ENCODE results near the gene CFAP68.
"Not testable (repeated sequence)": the region's sequence is repeated elsewhere in the genome, so short reads cannot be mapped to it uniquely, and the experiment has no call there.

Gene CFAP68

GRCh38 chr11:111870886-111871692, 8.3 kb upstream of the CFAP68 start, which contains the start of gene ALG9:
Gene ALG9, minus strand, starts transcription at chr11:111871581. Its CDS starts 99 bp downstream, at chr11:111871482.
- Histone ChIP-seq H3K27me3 (ENCODE audit: insufficient read depth, insufficient read length) (no peaks in the 10 kb centered on the region), H3K4me1 (ENCODE audit: insufficient read depth, insufficient read length) (no peaks in the 10 kb centered on the region), H3K4me3 (ENCODE audit: insufficient read length, low read depth) (peak within 1 kb of the TSS; percentile 63), H3K36me3 (ENCODE audit: insufficient read depth, insufficient read length, low read length) (peaks cover 17% of the 10 kb centered on the region), H3K9me3 (ENCODE audit: insufficient read depth, low read length) (no peaks in the 10 kb centered on the region), H3K9ac (ENCODE audit: insufficient read length, low read depth) (peak within 1 kb of the TSS; percentile 80)
- peak; percentile 35 for DNase-seq (ENCODE audit: low read depth, low spot score)
- TF ChIP-seq ZNF274 (IDR thresholded peaks at IDR 0.05; ENCODE audit: low read depth, low read length): no peak
- no peak for TF ChIP-seq SUZ12 (IDR thresholded peaks at IDR 0.05; ENCODE audit: extremely low read depth, insufficient read depth, insufficient read length)
- no peak for TF ChIP-seq YY1 (IDR thresholded peaks at IDR 0.05; ENCODE audit: insufficient read depth, insufficient read length)

- Histone ChIP-seq H3K9me3 (ENCODE audit: insufficient read depth, low read length) (no peaks in the 10 kb centered on the region), H3K36me3 (ENCODE audit: insufficient read depth, insufficient read length, low read length) (peaks cover 16% of the 10 kb centered on the region), H3K27me3 (ENCODE audit: insufficient read depth, insufficient read length) (no peaks in the 10 kb centered on the region), H3K4me3 (ENCODE audit: insufficient read length, low read depth) (peak overlapping the region; percentile 63), H3K9ac (ENCODE audit: insufficient read length, low read depth) (peak overlapping the region; percentile 80), H3K4me1 (ENCODE audit: insufficient read depth, insufficient read length) (no peaks in the 10 kb centered on the region)
- TF ChIP-seq SUZ12 (IDR thresholded peaks at IDR 0.05; ENCODE audit: extremely low read depth, insufficient read depth, insufficient read length) (no peak), ZNF274 (IDR thresholded peaks at IDR 0.05; ENCODE audit: low read depth, low read length) (no peak), YY1 (IDR thresholded peaks at IDR 0.05; ENCODE audit: insufficient read depth, insufficient read length) (no peak)
- DNase-seq (ENCODE audit: low read depth, low spot score): no peak
Measured at GRCh38 chr11:111871693-111872161, 7.6 kb upstream of the CFAP68 start.

DNA sequence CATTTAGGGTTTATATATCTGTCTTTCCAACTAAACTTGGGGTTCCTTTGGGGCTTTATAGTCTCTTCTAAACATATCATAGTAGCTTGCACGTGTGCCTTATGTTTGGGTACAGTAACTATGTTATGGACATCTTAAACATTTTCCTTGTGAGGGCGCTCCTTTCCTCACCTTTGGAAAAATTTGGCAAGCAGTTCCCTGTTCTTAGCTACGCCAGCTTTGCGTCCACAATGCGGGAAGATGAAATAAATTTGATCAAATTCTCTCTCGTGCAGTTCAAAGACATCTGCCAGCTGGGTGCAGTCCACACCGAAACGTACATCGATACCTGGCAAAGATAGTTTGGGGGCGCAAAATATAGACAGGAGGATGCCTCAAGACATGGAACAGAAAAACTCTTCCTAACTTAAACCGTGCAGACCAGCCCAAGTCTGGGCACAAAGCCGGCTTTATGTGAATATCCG, 924 bp upstream of the CFAP68 start:
- no peaks in the 10 kb centered on the region for H3K9me3 ChIP-seq (ENCODE audit: insufficient read depth, low read length)
- DNase-seq (ENCODE audit: low read depth, low spot score): no peak
- no peaks in the 10 kb centered on the region for H3K4me1 ChIP-seq (ENCODE audit: insufficient read depth, insufficient read length)

DNA sequence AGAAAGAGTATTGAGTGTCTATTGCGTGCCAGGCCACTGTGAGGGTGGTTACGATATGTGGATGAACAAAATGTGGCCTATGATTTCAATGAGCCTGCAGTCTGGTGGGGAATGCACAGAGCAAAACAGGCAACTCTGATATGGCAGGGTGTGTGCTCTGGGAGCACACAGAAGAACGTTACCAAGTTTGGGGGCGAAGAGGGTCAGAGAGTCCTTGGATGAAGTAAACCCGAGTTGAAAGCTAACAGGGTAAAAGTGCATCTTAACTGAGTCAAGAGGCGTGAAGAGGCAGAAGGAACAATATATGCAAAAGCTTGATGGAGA, 258 bp downstream of the CFAP68 start:
- Histone ChIP-seq H3K36me3 (ENCODE audit: insufficient read depth, insufficient read length, low read length) (peaks cover 4% of the 10 kb centered on the region), H3K9me3 (ENCODE audit: insufficient read depth, low read length) (no peaks in the 10 kb centered on the region), H3K27me3 (ENCODE audit: insufficient read depth, insufficient read length) (no peaks in the 10 kb centered on the region), H3K4me3 (ENCODE audit: insufficient read length, low read depth) (peak overlapping the region; percentile 81), H3K9ac (ENCODE audit: insufficient read length, low read depth) (peak overlapping the region; percentile 88), H3K4me1 (ENCODE audit: insufficient read depth, insufficient read length) (no peaks in the 10 kb centered on the region)
- no peak for DNase-seq (ENCODE audit: low read depth, low spot score)
- TF ChIP-seq ZNF274 (IDR thresholded peaks at IDR 0.05; ENCODE audit: low read depth, low read length) (no peak), YY1 (IDR thresholded peaks at IDR 0.05; ENCODE audit: insufficient read depth, insufficient read length) (no peak), SUZ12 (IDR thresholded peaks at IDR 0.05; ENCODE audit: extremely low read depth, insufficient read depth, insufficient read length) (no peak)

More for the DNA sequence above, 924 bp upstream of the CFAP68 start:
- H3K9ac ChIP-seq (ENCODE audit: insufficient read length, low read depth): peak overlapping the region; percentile 77
- peaks cover 4% of the 10 kb centered on the region for H3K36me3 ChIP-seq (ENCODE audit: insufficient read depth, insufficient read length, low read length)
- H3K4me3 ChIP-seq (ENCODE audit: insufficient read length, low read depth): peak overlapping the region; percentile 81
- no peaks in the 10 kb centered on the region for H3K27me3 ChIP-seq (ENCODE audit: insufficient read depth, insufficient read length)
- TF ChIP-seq ZNF274 (IDR thresholded peaks at IDR 0.05; ENCODE audit: low read depth, low read length) (no peak), YY1 (IDR thresholded peaks at IDR 0.05; ENCODE audit: insufficient read depth, insufficient read length) (no peak), SUZ12 (IDR thresholded peaks at IDR 0.05; ENCODE audit: extremely low read depth, insufficient read depth, insufficient read length) (no peak)

DNA sequence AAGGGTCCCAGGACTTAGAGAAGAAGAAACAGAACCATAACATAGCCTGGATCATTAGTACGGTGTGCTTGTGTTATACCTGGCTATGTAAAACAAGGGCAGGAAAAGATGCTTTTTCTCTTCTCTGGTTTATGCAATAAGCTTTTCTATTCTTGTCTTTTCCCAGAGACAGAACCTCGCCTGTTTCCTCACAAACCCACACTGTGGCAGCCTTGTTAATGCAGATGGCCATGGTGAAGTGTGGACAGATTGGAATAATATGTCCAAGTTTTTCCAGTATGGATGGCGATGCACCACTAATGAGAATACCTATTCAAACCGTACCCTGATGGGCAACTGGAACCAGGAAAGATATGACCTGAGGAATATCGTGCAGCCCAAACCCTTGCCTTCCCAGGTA, 2.9 kb downstream of the CFAP68 start:
- TF ChIP-seq ZNF274 (IDR thresholded peaks at IDR 0.05; ENCODE audit: low read depth, low read length) (no peak), SUZ12 (IDR thresholded peaks at IDR 0.05; ENCODE audit: extremely low read depth, insufficient read depth, insufficient read length) (no peak), YY1 (IDR thresholded peaks at IDR 0.05; ENCODE audit: insufficient read depth, insufficient read length) (no peak)
- no peaks in the 10 kb centered on the region for H3K4me1 ChIP-seq (ENCODE audit: insufficient read depth, insufficient read length)

DNA sequence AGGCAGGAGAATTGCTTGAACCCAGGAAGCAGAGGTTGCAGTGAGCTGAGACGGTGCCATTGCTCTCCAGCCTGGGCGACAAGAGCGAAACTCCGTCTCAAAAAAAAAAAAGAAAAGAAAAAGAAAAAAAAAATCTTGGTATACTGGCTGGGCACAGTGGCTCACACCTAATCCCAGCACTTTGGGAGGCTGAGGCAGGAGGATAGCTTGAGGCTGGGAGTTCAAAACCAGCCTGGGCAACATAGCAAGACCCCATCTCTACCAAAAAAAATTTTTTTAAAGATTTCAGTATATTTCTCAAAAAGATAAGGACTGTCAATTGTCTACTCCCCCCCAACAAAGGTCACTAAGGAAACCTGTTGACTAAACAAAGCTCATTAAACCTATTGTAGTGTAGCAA, 5.7 kb downstream of the CFAP68 start:
- H3K36me3 ChIP-seq (ENCODE audit: insufficient read depth, insufficient read length, low read length); DNase-seq (ENCODE audit: low read depth, low spot score); H3K9ac ChIP-seq (ENCODE audit: insufficient read length, low read depth): not testable (repeated sequence)

More for the DNA sequence above, 2.9 kb downstream of the CFAP68 start:
- Histone ChIP-seq H3K4me3 (ENCODE audit: insufficient read length, low read depth) (no peak overlapping the region), H3K9me3 (ENCODE audit: insufficient read depth, low read length) (no peaks in the 10 kb centered on the region), H3K27me3 (ENCODE audit: insufficient read depth, insufficient read length) (no peaks in the 10 kb centered on the region), H3K9ac (ENCODE audit: insufficient read length, low read depth) (no peak overlapping the region), H3K36me3 (ENCODE audit: insufficient read depth, insufficient read length, low read length) (no peaks in the 10 kb centered on the region)
- DNase-seq (ENCODE audit: low read depth, low spot score): no peak

DNA sequence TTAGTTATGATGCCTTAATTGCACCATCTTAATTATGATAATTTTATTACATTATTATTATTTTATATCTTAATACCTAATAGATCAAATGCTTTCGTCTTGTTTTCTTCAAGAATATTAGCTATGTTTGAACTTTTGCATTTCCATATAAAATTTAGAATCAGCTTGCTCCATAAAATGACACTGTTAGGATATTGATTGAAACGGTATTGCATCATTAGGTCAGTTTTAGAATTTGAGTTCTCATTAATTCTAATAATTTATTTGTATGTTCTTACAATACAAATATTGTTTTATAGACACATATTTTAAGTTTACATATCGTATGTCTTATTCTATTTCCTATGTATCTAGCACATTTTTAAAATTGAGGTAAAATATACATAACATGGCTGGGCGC, 6.7 kb downstream of the CFAP68 start:
- TF ChIP-seq ZNF274 (IDR thresholded peaks at IDR 0.05; ENCODE audit: low read depth, low read length) (no peak), SUZ12 (IDR thresholded peaks at IDR 0.05; ENCODE audit: extremely low read depth, insufficient read depth, insufficient read length) (no peak), YY1 (IDR thresholded peaks at IDR 0.05; ENCODE audit: insufficient read depth, insufficient read length) (no peak)
- no peak for DNase-seq (ENCODE audit: low read depth, low spot score)
- Histone ChIP-seq H3K4me3 (ENCODE audit: insufficient read length, low read depth) (no peak overlapping the region), H3K27me3 (ENCODE audit: insufficient read depth, insufficient read length) (no peaks in the 10 kb centered on the region), H3K36me3 (ENCODE audit: insufficient read depth, insufficient read length, low read length) (no peaks in the 10 kb centered on the region), H3K9ac (ENCODE audit: insufficient read length, low read depth) (no peak overlapping the region), H3K9me3 (ENCODE audit: insufficient read depth, low read length) (no peaks in the 10 kb centered on the region), H3K4me1 (ENCODE audit: insufficient read depth, insufficient read length) (no peaks in the 10 kb centered on the region)

More for the DNA sequence above, 5.7 kb downstream of the CFAP68 start:
- H3K4me1 ChIP-seq (ENCODE audit: insufficient read depth, insufficient read length); H3K27me3 ChIP-seq (ENCODE audit: insufficient read depth, insufficient read length); H3K9me3 ChIP-seq (ENCODE audit: insufficient read depth, low read length); H3K4me3 ChIP-seq (ENCODE audit: insufficient read length, low read depth): not testable (repeated sequence)

Data from NT2/D1 (cell line).